ENCODE data around the gene NGF.

- TF ChIP-seq POLR2A (IDR thresholded peaks at IDR 0.05) (no peak), CTCF (IDR thresholded peaks at IDR 0.05) (no peak)
Measured at GRCh38 chr1:115241309-115241708, 96.7 kb downstream of the NGF start.

All from testis (tissue), 2 donors.